GM12878 (cell line): Measurements from ENCODE around the gene TMEM9B.

Source experiments
- CBX5 ChIP-seq: sonication (generic); IDR thresholded peaks from 2 replicates; pipeline ENCODE4 v1.6.1; 2016; ENCODE audit warnings: low read depth, moderate library complexity, mild to moderate bottlenecking, inconsistent platforms
- CHD1 ChIP-seq: IDR thresholded peaks from 2 replicates; pipeline ENCODE4 v1.6.1; 2012; ENCODE audit warnings: low read depth, low read length, improper control_type of control experiment
- DPF2 ChIP-seq: fragments of 450-650 bp; IDR thresholded peaks from 2 replicates; pipeline ENCODE4 v1.6.1; 2017; ENCODE audit warnings: mild to moderate bottlenecking
- EZH2 ChIP-seq: IDR thresholded peaks from 2 replicates; pipeline ENCODE4 v1.6.1; 2012; ENCODE audit warnings: low read depth, mild to moderate bottlenecking, control low read depth, inconsistent platforms, low read length, borderline replicate concordance; ENCODE audit not compliant: control insufficient read depth
- HDAC2 ChIP-seq: fragments of 200-600 bp; sonication (generic); IDR thresholded peaks from 2 replicates; pipeline ENCODE4 v1.6.1; 2017
- KDM1A ChIP-seq: fragments of 200-600 bp; sonication (generic); IDR thresholded peaks from 2 replicates; pipeline ENCODE4 v1.6.1; 2016; ENCODE audit warnings: borderline replicate concordance
- RCOR1 ChIP-seq: conservative IDR thresholded peaks from 2 replicates; pipeline ENCODE4 v1.6.1; 2012; ENCODE audit warnings: low read depth, low read length, improper control_type of control experiment
- SREBF2 ChIP-seq: IDR thresholded peaks from 2 replicates; pipeline ENCODE4 v1.6.1; 2012; ENCODE audit warnings: mild to moderate bottlenecking, low read length
- USF2 ChIP-seq: IDR thresholded peaks from 2 replicates; pipeline ENCODE4 v1.6.1; 2011; ENCODE audit warnings: low read depth, low read length, improper control_type of control experiment, borderline replicate concordance
- YY1 ChIP-seq: IDR thresholded peaks from 2 replicates; pipeline ENCODE4 v1.6.1; 2011; ENCODE audit warnings: low read depth, mild to moderate bottlenecking, low read length
- ZZZ3 ChIP-seq: IDR thresholded peaks from 2 replicates; pipeline ENCODE4 v1.6.1; 2011; ENCODE audit warnings: low read depth; ENCODE audit not compliant: control insufficient read depth, insufficient read length
- TF ChIP-seq, protein P1 (sequence below): fragments of 450-650 bp; IDR thresholded peaks from 2 replicates; pipeline ENCODE4 v1.6.1; 2016; ENCODE audit warnings: mild to moderate bottlenecking
- TF ChIP-seq, protein P2 (sequence below), 3 experiments: IDR thresholded peaks in 2 of 3; conservative IDR thresholded peaks in 1 of 3; 2 replicates each; pipeline ENCODE4 v1.5.1; 2011; ENCODE audit warnings: low read depth in 3 of 3, low read length in 3 of 3, mild to moderate bottlenecking in 3 of 3, control low read depth in 2 of 3, moderate library complexity in 2 of 3, inconsistent platforms in 1 of 3, mixed read lengths in 1 of 3; ENCODE audit not compliant: control insufficient read depth in 2 of 3, insufficient read depth in 1 of 3; ENCODE audit errors: extremely low read depth in 1 of 3

- TF ChIP-seq YY1 = no peak
- TF ChIP-seq HDAC2 = no peak
- TF ChIP-seq, protein P1, sequence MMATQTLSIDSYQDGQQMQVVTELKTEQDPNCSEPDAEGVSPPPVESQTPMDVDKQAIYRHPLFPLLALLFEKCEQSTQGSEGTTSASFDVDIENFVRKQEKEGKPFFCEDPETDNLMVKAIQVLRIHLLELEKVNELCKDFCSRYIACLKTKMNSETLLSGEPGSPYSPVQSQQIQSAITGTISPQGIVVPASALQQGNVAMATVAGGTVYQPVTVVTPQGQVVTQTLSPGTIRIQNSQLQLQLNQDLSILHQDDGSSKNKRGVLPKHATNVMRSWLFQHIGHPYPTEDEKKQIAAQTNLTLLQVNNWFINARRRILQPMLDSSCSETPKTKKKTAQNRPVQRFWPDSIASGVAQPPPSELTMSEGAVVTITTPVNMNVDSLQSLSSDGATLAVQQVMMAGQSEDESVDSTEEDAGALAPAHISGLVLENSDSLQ = no peak
- no peak for TF ChIP-seq CHD1
- no peak for TF ChIP-seq SREBF2
- TF ChIP-seq, protein P2, sequence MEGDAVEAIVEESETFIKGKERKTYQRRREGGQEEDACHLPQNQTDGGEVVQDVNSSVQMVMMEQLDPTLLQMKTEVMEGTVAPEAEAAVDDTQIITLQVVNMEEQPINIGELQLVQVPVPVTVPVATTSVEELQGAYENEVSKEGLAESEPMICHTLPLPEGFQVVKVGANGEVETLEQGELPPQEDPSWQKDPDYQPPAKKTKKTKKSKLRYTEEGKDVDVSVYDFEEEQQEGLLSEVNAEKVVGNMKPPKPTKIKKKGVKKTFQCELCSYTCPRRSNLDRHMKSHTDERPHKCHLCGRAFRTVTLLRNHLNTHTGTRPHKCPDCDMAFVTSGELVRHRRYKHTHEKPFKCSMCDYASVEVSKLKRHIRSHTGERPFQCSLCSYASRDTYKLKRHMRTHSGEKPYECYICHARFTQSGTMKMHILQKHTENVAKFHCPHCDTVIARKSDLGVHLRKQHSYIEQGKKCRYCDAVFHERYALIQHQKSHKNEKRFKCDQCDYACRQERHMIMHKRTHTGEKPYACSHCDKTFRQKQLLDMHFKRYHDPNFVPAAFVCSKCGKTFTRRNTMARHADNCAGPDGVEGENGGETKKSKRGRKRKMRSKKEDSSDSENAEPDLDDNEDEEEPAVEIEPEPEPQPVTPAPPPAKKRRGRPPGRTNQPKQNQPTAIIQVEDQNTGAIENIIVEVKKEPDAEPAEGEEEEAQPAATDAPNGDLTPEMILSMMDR (IDR thresholded peaks at IDR 0.05 in 2 of 3, conservative IDR thresholded peaks at IDR 0.05 in 1 of 3; ENCODE audit: control insufficient read depth in 2 of 3, extremely low read depth in 1 of 3, insufficient read depth in 1 of 3, low read depth in 3 of 3, low read length in 3 of 3) = no peak
- no peak for TF ChIP-seq DPF2
- TF ChIP-seq CBX5 = no peak
- no peak for TF ChIP-seq KDM1A
- no peak for TF ChIP-seq EZH2
- no peak for TF ChIP-seq USF2
- no peak for TF ChIP-seq RCOR1
- no peak for TF ChIP-seq ZZZ3
Measured at GRCh38 chr11:9008011-9008550, 43.8 kb upstream of the TMEM9B start.
